Pancreas (tissue), 8 donors: ENCODE data around the gene HNRNPH1. TPM values are rescaled to one million over a fixed set of nuclear protein-coding genes. Genes with fewer than 3 reads are reported as not detected.

Experiments used
- polyA plus RNA-seq, 2 donors: library from polyadenylated mRNA; stranded (reverse); fragments of 200-250 nt; gene quantifications; one replicate each; pipeline ENCODE4 v1.2.3, GENCODE V29; 2013
- total RNA-seq, 6 donors: library from RNA; stranded (reverse); fragmentation: NEBNext Ultra II Directional in 4 of 6; extraction: Animal tissue kit (Norgen Biotek cat#: 25700) in 4 of 6; gene quantifications; one replicate each; pipeline versions ENCODE4 v1.2.1 to v1.2.4, GENCODE V29; 2021 to 2023
- donor health status: healthy with polysubstance abuse.
- donor health status: DM: no; HTN: no; CAD: no; lungs with moderate emphysema.
- donor health status: DM: no; HTN: no; CAD: no.
- donor health status: Bipolar disorder and iron deficiency.
- donor health status: DM: yes; HTN: yes; CAD: no.
- donor health status: DM: no; HTN: no; CAD: no.
- donor health status: DM: no; HTN: no; CAD: no.
- donor health status: DM: yes; HTN: yes; CAD: no.

The HNRNPH1 gene
- total and polyA plus RNA-seq, 8 donors, result 210 to 395 (median 300) TPM

Other genes with a start within 250 kb of the HNRNPH1 start
- 10 to 100 TPM; 16.4 to 31.6 (median 17.6) TPM for gene RUFY1, start 73.1 kb downstream of the HNRNPH1 start, total RNA-seq
- 10 to 100 TPM; 31.8 to 35.8 TPM for gene RUFY1, start 73.1 kb downstream of the HNRNPH1 start, polyA plus RNA-seq
- not detected for gene CBY3, start 57.4 kb upstream of the HNRNPH1 start, total RNA-seq
- gene CBY3, start 57.4 kb upstream of the HNRNPH1 start, polyA plus RNA-seq, result not detected
- gene CANX, start 75.3 kb upstream of the HNRNPH1 start, total RNA-seq, result 100 to 1,000 TPM; 353 to 633 (median 516) TPM
- 100 to 1,000 TPM in 1 of 2 donors, 10 to 100 TPM in 1; 66.3 to 117 TPM for gene CANX, start 75.3 kb upstream of the HNRNPH1 start, polyA plus RNA-seq
- gene MAML1, start 109.2 kb upstream of the HNRNPH1 start, total RNA-seq, result 10 to 100 TPM; 10.7 to 18.0 (median 11.5) TPM
- 1 to 10 TPM; 7.1 TPM for gene MAML1, start 109.2 kb upstream of the HNRNPH1 start, polyA plus RNA-seq
- gene LTC4S, start 170.3 kb upstream of the HNRNPH1 start, total RNA-seq, result 1 to 10 TPM; 1.1 to 8.7 (median 4.5) TPM
- 10 to 100 TPM in 1 of 2 donors, 1 to 10 TPM in 1; 4.2 to 10.9 TPM for gene LTC4S, start 170.3 kb upstream of the HNRNPH1 start, polyA plus RNA-seq
- 10 to 100 TPM; 33.7 to 97.5 (median 45.9) TPM for gene MGAT4B, start 183.2 kb upstream of the HNRNPH1 start, total RNA-seq
- 10 to 100 TPM; 58.7 to 65.4 TPM for gene MGAT4B, start 183.2 kb upstream of the HNRNPH1 start, polyA plus RNA-seq
- gene SQSTM1, start 197.2 kb upstream of the HNRNPH1 start, total RNA-seq, result 100 to 1,000 TPM; 159 to 261 (median 228) TPM
- gene SQSTM1, start 197.2 kb upstream of the HNRNPH1 start, polyA plus RNA-seq, result 100 to 1,000 TPM; 125 to 166 TPM
- gene MRNIP, start 235.1 kb upstream of the HNRNPH1 start, total RNA-seq, result 10 to 100 TPM in 5 of 6 donors, 1 to 10 TPM in 1; 8.6 to 19.1 (median 13.6) TPM
- gene MRNIP, start 235.1 kb upstream of the HNRNPH1 start, polyA plus RNA-seq, result 10 to 100 TPM; 49.2 to 53.1 TPM